Heart left ventricle (tissue), 16 donors: ENCODE data around the gene HMX1. TPM values are rescaled to one million over a fixed set of nuclear protein-coding genes. Genes with fewer than 3 reads are reported as not detected.
A peak's percentile ranks its signal among the peaks of the same experiment; 100 is the strongest.

Source experiments
- ATAC-seq, 4 donors: fragments of 200-7000 bp; cut with Tn5 transposase; one replicate each; pipeline ENCODE4 v1.9.1; 2020 to 2022; ENCODE audit warnings: moderate library complexity in 4 of 4, mild to moderate bottlenecking in 3 of 4, moderate number of reproducible peaks in 1 of 4
- DNase-seq, 5 donors: peaks; one replicate each; pipeline ENCODE4 v3.0.0-alpha.2; 2020
- H3K27ac ChIP-seq, 12 donors: fragments of 200-600 bp; sonication (generic) in 4 of 12; one replicate each; pipeline versions ENCODE4 v1.5.0 to v1.8.0; 2016 to 2022; ENCODE audit warnings: mild to moderate bottlenecking in 2 of 12
- H3K27me3 ChIP-seq, 9 donors: fragments of 200-600 bp; sonication (generic) in 2 of 9; one replicate each; pipeline versions ENCODE4 v1.5.1 to v1.8.0; 2016 to 2022; ENCODE audit warnings: mild to moderate bottlenecking in 3 of 9
- H3K36me3 ChIP-seq, 9 donors: fragments of 200-600 bp; sonication (generic) in 2 of 9; one replicate each; pipeline versions ENCODE4 v1.5.0 to v1.8.0; 2018 to 2022; ENCODE audit warnings: mild to moderate bottlenecking in 2 of 9
- H3K4me1 ChIP-seq, 12 donors: fragments of 200-600 bp; sonication (generic) in 4 of 12; one replicate each; pipeline versions ENCODE4 v1.5.0 to v1.8.0; 2016 to 2022; ENCODE audit warnings: mild to moderate bottlenecking in 3 of 12
- H3K4me3 ChIP-seq, 12 donors: fragments of 200-600 bp; sonication (generic) in 4 of 12; one replicate each; pipeline versions ENCODE4 v1.5.0 to v1.8.0; 2017 to 2022; ENCODE audit warnings: mild to moderate bottlenecking in 9 of 12, moderate library complexity in 4 of 12
- H3K9me3 ChIP-seq, 12 donors: fragments of 200-600 bp; sonication (generic) in 4 of 12; one replicate each; pipeline versions ENCODE4 v1.5.0 to v1.8.0; 2016 to 2022; ENCODE audit warnings: mild to moderate bottlenecking in 1 of 12
- POLR2A ChIP-seq, 2 donors: fragments of 450-650 bp; IDR thresholded peaks; one replicate each; pipeline ENCODE4 v1.6.1; 2017; ENCODE audit warnings: antibody characterized with exemption in 2 of 2, mild to moderate bottlenecking in 2 of 2, moderate library complexity in 2 of 2
- WGBS, 4 donors: extraction: QIAGEN DNeasy Blood & Tissue Kit in 2 of 4; methylation state at CpG; one replicate each; pipeline versions ENCODE4 v1.1.5 to v1.1.7; 2013 to 2018; 5-methylcytosine and 5-hydroxymethylcytosine counted together
- intact Hi-C, 10 donors: fragments of 100-400 bp; cut with DNase I; formaldehyde crosslinking; loops; one replicate each; pipeline versions ENCODE4 v1.11.1 to v1.14.2; 2022
- polyA plus RNA-seq, 2 donors: library from polyadenylated mRNA; stranded (reverse); fragments of 200-250 nt; gene quantifications; one replicate each; pipeline ENCODE4 v1.2.3, GENCODE V29; 2013
- total RNA-seq, 9 donors: library from RNA; depleted of rRNA in 2 of 9; stranded (reverse); fragments of >200 nt in 2 of 9; fragmentation: NEBNext Ultra II Directional in 3 of 9; extraction: Animal tissue kit (Norgen Biotek cat#: 25700) in 3 of 9; gene quantifications; one replicate each; pipeline versions ENCODE4 v1.1.0 to v1.2.4, GENCODE V29; 2016 to 2023
- TF ChIP-seq, protein P1 (sequence below), 12 donors: fragments of 200-600 bp; sonication (generic) in 4 of 12; IDR thresholded peaks; one replicate each; pipeline versions ENCODE4 v1.5.0 to v1.8.0; 2018 to 2022; ENCODE audit warnings: antibody characterized with exemption in 12 of 12, mild to moderate bottlenecking in 5 of 12
- donor health status: ischemic (EF 13 %, LVEDD 7.1; RV severe dilation, severe dysfunction).
- donor health status: healthy with polysubstance abuse.
- donor health status: DM: no; HTN: yes; CAD: no.
- donor health status: DM: no; HTN: no; CAD: no.
- donor health status: ischemic (EF 25% LVEDD 6.9; RV normal size, moderate dysfunction).
- donor health status: ischemic (EF 25% LVEDD 5.7; RV mildly dilated, moderate dysfunction).
- donor health status: healthy.
- donor health status: DM: yes; HTN: yes; CAD: no.
- donor health status: ischemic (EF 35%, LVEDD 5.7; RV mildly dilated, moderate dysfunction).
- donor health status: nonischemic (EF 11% LVEDD 7.7; RV severe dilation, severe dysfunction).
- donor health status: DM: yes; HTN: yes; CAD: no.
- donor health status: PGD.
- donor health status: ischemic (EF 29% LVEDD 5.4; RV normal size, mild dysfunction).
- donor health status: nonischemic (EF 23%, LVEDD 6.1; RV moderate dilation, normal function).

Gene HMX1
- total and polyA plus RNA-seq, 11 donors, result 0.25 TPM; not detected in 10

DNA sequence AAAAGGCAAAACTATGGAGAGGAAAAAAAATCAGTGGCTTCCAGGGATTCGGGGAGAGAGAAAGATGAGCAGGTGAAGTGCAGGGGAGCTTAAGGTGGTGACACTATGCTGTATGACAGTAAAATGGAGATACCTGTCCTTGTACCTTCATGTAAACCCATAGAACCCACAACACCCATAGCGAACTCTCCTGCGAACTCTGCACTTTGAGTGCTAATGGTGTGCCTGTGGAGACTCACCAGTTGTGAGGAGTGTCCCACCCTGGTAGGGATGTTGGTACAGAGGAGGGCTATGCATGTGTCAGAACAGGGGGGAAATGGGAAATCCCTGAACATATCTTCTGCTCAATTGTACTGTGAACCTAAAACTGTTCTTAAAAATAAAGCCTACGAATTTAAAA lies 42.8 kb downstream of the HMX1 start:
- Histone ChIP-seq H3K36me3 (no peaks in the 10 kb centered on the region), H3K4me3 (no peak overlapping the region), H3K27me3 (peaks cover 0 to 23% (median 4%) of the 10 kb centered on the region in 9 donors), H3K4me1 (no peaks in the 10 kb centered on the region), H3K9me3 (peaks cover 0 to 22% (median 5%) of the 10 kb centered on the region in 12 donors), H3K27ac (no peak overlapping the region)
- whole genome bisulfite sequencing, 4 donors, result 79 to 83% (median 81%) methylated on average over 4 of the region's 4 CpGs
- intact Hi-C loops, result no loop called here
- DNase-seq, result peak in 1 of 5 donors; percentile 1
- no peak for ATAC-seq
- TF ChIP-seq POLR2A (IDR thresholded peaks at IDR 0.05), result no peak
- TF ChIP-seq, protein P1, sequence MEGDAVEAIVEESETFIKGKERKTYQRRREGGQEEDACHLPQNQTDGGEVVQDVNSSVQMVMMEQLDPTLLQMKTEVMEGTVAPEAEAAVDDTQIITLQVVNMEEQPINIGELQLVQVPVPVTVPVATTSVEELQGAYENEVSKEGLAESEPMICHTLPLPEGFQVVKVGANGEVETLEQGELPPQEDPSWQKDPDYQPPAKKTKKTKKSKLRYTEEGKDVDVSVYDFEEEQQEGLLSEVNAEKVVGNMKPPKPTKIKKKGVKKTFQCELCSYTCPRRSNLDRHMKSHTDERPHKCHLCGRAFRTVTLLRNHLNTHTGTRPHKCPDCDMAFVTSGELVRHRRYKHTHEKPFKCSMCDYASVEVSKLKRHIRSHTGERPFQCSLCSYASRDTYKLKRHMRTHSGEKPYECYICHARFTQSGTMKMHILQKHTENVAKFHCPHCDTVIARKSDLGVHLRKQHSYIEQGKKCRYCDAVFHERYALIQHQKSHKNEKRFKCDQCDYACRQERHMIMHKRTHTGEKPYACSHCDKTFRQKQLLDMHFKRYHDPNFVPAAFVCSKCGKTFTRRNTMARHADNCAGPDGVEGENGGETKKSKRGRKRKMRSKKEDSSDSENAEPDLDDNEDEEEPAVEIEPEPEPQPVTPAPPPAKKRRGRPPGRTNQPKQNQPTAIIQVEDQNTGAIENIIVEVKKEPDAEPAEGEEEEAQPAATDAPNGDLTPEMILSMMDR (IDR thresholded peaks at IDR 0.05), result no peak

DNA sequence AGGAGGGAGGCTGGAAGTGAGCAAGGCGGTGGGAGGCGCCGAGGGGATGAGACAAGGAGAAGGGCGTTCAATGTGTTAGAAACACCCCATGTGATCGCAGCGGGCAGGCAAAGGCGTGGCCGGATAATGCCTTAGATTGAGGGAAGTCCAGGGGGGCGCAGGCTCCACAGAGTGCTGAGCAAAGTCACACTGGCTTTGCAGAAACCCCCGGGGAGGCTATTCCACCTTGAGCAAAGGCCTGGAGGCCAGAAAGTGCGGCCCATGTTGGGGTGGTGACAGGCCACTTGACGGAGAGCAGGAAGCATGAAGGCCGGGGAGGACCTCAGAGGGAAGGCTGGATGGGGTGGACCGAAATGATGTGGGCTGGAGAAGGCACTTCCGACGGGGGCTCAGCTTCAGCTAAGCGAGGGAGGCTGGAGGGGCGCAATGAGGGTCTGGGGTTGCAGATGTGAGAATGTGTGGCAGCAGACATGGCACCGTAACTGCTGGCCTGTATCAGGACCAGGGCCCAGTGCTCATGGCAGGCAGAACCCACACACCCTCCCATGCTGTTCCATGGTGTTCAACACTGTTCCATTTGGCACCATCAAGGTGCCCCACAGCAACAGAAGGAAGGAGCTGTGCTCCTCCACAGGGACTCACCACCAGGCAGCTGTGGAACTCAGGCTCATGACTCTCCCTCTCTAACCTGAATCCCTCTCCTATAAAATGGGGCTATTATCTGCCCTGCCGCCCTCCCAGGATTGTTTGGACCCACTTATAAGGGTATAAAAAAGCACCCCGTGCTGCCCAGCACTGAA lies 50.3 kb downstream of the HMX1 start:
- H3K4me1 ChIP-seq, result no peaks in the 10 kb centered on the region
- peaks cover 0 to 53% (median 5%) of the 10 kb centered on the region in 9 donors for H3K27me3 ChIP-seq
- no peak overlapping the region for H3K4me3 ChIP-seq
- 61 to 68% (median 65%) methylated on average over 21 of the region's 21 CpGs for WGBS, 4 donors
- H3K9me3 ChIP-seq, result peaks cover 0 to 9% (median 0%) of the 10 kb centered on the region in 12 donors
- ATAC-seq (no peak), DNase-seq (peak in 2 of 5 donors; percentile 9 to 22)
- H3K27ac ChIP-seq, result no peak overlapping the region
- TF ChIP-seq, protein P1 (IDR thresholded peaks at IDR 0.05), result no peak
- TF ChIP-seq POLR2A (IDR thresholded peaks at IDR 0.05), result no peak
- no peaks in the 10 kb centered on the region for H3K36me3 ChIP-seq
- intact Hi-C loops, result no loop called here

DNA sequence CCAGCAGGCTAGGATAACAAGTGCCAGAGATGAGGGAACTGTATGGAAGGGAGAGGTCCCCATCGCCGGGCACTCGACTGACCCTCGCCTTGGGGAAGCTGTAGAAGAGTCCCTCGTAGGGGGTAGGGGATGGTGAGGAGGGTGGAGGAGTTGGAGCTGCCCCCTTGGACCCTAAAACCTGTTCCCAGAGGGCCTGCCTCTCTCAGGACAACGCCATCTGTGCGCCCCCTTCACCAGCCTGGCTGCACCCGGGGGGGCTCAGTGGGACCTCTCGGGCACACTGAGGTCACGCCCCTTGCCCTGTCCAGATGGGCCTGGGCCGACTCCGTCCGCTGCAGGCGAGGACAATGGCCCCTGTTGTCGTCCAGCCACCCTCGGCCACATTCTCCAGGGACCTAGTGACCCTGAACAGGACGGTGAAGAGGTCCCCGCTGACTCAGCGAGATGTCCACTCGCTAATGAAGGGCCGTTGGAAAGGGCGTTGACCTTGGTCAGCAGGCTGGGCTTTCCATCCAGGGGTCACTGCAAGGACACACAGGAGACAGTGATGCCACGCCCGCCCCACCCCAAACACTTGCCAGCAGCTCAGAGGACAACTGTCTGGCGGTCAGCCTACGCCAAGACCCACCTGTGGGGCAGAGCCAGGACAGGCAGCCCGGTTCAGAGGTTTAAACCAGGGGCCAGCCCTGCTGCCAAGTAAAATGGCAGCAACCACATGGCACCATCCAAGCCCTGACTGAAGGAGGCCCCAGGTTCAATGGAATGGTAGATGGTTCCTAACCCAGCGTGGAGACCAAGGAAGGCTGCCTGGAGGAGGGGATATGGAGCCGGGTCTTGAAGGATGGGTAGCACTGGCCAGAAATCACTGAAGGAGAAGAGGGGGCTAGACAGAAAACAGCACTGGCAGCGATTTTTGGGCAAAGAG lies 51.2 kb downstream of the HMX1 start:
- ATAC-seq, result peak in 1 of 4 donors; percentile 38
- peak in 1 of 5 donors; percentile 10 for DNase-seq

More for the DNA sequence above, 51.2 kb downstream of the HMX1 start:
- intact Hi-C loops, result no loop called here
- Histone ChIP-seq H3K4me1 (no peaks in the 10 kb centered on the region), H3K27me3 (peaks cover 0 to 53% (median 5%) of the 10 kb centered on the region in 9 donors), H3K36me3 (no peaks in the 10 kb centered on the region), H3K27ac (no peak overlapping the region), H3K4me3 (no peak overlapping the region), H3K9me3 (peaks cover 0 to 9% (median 0%) of the 10 kb centered on the region in 12 donors)
- TF ChIP-seq, protein P1 (IDR thresholded peaks at IDR 0.05), result no peak
- TF ChIP-seq POLR2A (IDR thresholded peaks at IDR 0.05), result no peak
- 79 to 87% (median 84%) methylated on average over 24 to 30 of the region's 30 CpGs for WGBS, 4 donors
